Loucy (cell line): ENCODE results near the gene ROBO1.

Experiments used
- CTCF ChIP-seq: fragments of 200-600 bp; sonication (generic); conservative IDR thresholded peaks from 2 replicates; pipeline ENCODE4 v1.5.1; 2014; ENCODE audit warnings: mild to moderate bottlenecking, antibody characterized with exemption, low read length
- EZH2phosphoT487 ChIP-seq: fragments of 200-600 bp; IDR thresholded peaks from 2 replicates; pipeline ENCODE4 v1.6.1; 2018; ENCODE audit warnings: antibody characterized with exemption, mild to moderate bottlenecking, moderate library complexity, borderline replicate concordance

GRCh38 chr3:79461129-79461792 lies 306.5 kb downstream of the ROBO1 start:
- TF ChIP-seq CTCF (no peak), EZH2phosphoT487 (no peak)
